PC-9 (cell line): Measurements from ENCODE around the gene RBFOX1. TPM values are rescaled to one million over a fixed set of nuclear protein-coding genes. Genes with fewer than 3 reads are reported as not detected.

Experiments
- BruUV-seq: library from RNA; stranded (reverse); fragments of 400-500 nt; replicated peaks from 2 replicates; lab custom pipeline; 2021; lab: Mats Ljungman, UMichigan
- CTCF ChIA-PET: fragments of 300-600 bp; sonication (Branson Sonifier 250); formaldehyde crosslinking; loops from one replicate; lab custom pipeline; 2022; ENCODE audit warnings: antibody characterized with exemption; lab: Charles Lee
- POLR2A ChIA-PET: fragments of 300-600 bp; sonication (Branson Sonifier 250); formaldehyde crosslinking; loops from one replicate; lab custom pipeline; 2022; ENCODE audit warnings: antibody characterized with exemption; ENCODE audit not compliant: unreplicated experiment; lab: Charles Lee
- DNase-seq, 2 experiments: peaks; one replicate each; pipeline versions ENCODE4 v3.0.0 to v3.0.0-alpha.2; 2015 to 2022; ENCODE audit warnings: mixed read lengths in 1 of 2
- H2AFZ ChIP-seq: fragments of 200-600 bp; sonication (generic); 2 replicates; pipeline ENCODE4 v1.8.1; 2017; ENCODE audit warnings: antibody characterized with exemption
- H3F3A ChIP-seq: fragments of 200-600 bp; sonication (generic); 2 replicates; pipeline ENCODE4 v1.8.1; 2017; ENCODE audit warnings: antibody characterized with exemption, mild to moderate bottlenecking, low read depth; ENCODE audit not compliant: insufficient read depth
- H3K27ac ChIP-seq: fragments of 200-600 bp; sonication (generic); 2 replicates; pipeline ENCODE4 v1.6.1; 2016; ENCODE audit warnings: mixed run types
- H3K27me3 ChIP-seq: fragments of 200-600 bp; sonication (generic); 2 replicates; pipeline ENCODE4 v1.6.1; 2016; ENCODE audit warnings: low read depth, mixed run types; ENCODE audit not compliant: insufficient read depth
- H3K36me3 ChIP-seq: fragments of 200-600 bp; sonication (generic); 2 replicates; pipeline ENCODE4 v1.6.1; 2016; ENCODE audit warnings: low read depth, mixed run types
- H3K4me1 ChIP-seq: fragments of 200-600 bp; sonication (generic); replicated peaks from 2 replicates; pipeline ENCODE4 v1.6.1; 2016; ENCODE audit warnings: mixed run types; ENCODE audit not compliant: insufficient read depth
- H3K4me2 ChIP-seq: fragments of 200-600 bp; sonication (generic); 2 replicates; pipeline ENCODE4 v1.6.1; 2017; ENCODE audit warnings: mixed run types
- H3K4me3 ChIP-seq: fragments of 200-600 bp; sonication (generic); 2 replicates; pipeline ENCODE4 v1.6.1; 2016; ENCODE audit warnings: mixed run types
- H3K79me2 ChIP-seq: fragments of 200-600 bp; sonication (generic); 2 replicates; pipeline ENCODE4 v1.6.1; 2017; ENCODE audit warnings: low read depth, mixed run types
- H3K9me2 ChIP-seq: fragments of 200-600 bp; sonication (generic); 2 replicates; pipeline ENCODE4 v1.8.1; 2017; ENCODE audit warnings: mild to moderate bottlenecking; ENCODE audit not compliant: insufficient read depth
- H3K9me3 ChIP-seq: fragments of 200-600 bp; sonication (generic); 2 replicates; pipeline ENCODE4 v1.8.1; 2016; ENCODE audit warnings: low read depth; ENCODE audit not compliant: insufficient read depth
- H4K20me1 ChIP-seq: fragments of 200-600 bp; sonication (generic); 2 replicates; pipeline ENCODE4 v1.8.1; 2017; ENCODE audit not compliant: insufficient read depth
- EZH2 ChIP-seq: fragments of 200-600 bp; sonication (generic); IDR thresholded peaks from 2 replicates; pipeline ENCODE4 v1.8.0; 2017; ENCODE audit warnings: antibody characterized with exemption, low read depth
- intact Hi-C: fragments of 100-400 bp; cut with micrococcal nuclease; formaldehyde crosslinking; loops from one replicate; pipeline ENCODE4 v1.10.0; 2022; ENCODE audit not compliant: unreplicated experiment
- total RNA-seq: library from RNA; stranded (reverse); gene quantifications from 2 replicates; pipeline ENCODE4 v1.2.3, GENCODE V29; 2021
- TF ChIP-seq, protein P1 (sequence below): fragments of 200-600 bp; sonication (generic); conservative IDR thresholded peaks from 2 replicates; pipeline ENCODE4 v1.6.1; 2017; ENCODE audit warnings: mixed run types, antibody characterized with exemption, mild to moderate bottlenecking, moderate library complexity

Gene RBFOX1
- total RNA-seq, 1 experiment from 2014 or later = not detected

DNA sequence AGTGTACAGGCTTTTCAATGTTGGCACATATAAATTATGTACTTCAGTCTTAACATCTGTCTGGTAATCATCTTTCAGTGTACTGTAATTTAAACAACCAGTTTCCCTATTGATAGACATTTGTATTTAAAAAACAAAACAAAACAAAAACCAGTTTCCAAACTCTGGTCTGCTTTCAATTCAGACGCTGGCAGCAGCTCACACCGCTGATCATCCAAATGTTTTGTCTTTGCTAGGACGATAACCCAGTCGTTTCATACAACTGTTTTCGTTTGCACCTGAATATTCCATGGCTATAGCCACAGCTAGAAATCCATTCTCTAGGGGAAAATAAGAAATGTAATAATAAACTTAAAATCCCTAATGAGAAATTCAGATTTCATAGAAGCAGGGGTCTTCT is 47.8 kb downstream of the RBFOX1 start:
- TF ChIP-seq EZH2 = no peak
- TF ChIP-seq, protein P1, sequence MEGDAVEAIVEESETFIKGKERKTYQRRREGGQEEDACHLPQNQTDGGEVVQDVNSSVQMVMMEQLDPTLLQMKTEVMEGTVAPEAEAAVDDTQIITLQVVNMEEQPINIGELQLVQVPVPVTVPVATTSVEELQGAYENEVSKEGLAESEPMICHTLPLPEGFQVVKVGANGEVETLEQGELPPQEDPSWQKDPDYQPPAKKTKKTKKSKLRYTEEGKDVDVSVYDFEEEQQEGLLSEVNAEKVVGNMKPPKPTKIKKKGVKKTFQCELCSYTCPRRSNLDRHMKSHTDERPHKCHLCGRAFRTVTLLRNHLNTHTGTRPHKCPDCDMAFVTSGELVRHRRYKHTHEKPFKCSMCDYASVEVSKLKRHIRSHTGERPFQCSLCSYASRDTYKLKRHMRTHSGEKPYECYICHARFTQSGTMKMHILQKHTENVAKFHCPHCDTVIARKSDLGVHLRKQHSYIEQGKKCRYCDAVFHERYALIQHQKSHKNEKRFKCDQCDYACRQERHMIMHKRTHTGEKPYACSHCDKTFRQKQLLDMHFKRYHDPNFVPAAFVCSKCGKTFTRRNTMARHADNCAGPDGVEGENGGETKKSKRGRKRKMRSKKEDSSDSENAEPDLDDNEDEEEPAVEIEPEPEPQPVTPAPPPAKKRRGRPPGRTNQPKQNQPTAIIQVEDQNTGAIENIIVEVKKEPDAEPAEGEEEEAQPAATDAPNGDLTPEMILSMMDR = no peak
- H3K36me3 ChIP-seq = no peaks in the 10 kb centered on the region
- no peaks in the 10 kb centered on the region for H3K79me2 ChIP-seq
- no TSS peak for BruUV-seq
- ChIA-PET CTCF (no interaction called here), POLR2A (no interaction called here)
- no peaks in the 10 kb centered on the region for H4K20me1 ChIP-seq
- no peak overlapping the region for H3K4me3 ChIP-seq
- H3K27me3 ChIP-seq = no peaks in the 10 kb centered on the region
- H3K9me3 ChIP-seq = no peaks in the 10 kb centered on the region
- intact Hi-C loops = no loop called here
- H3K4me1 ChIP-seq = no peaks in the 10 kb centered on the region
- H3K27ac ChIP-seq = no peak overlapping the region
- DNase-seq = no peak
- H3F3A ChIP-seq = no peaks in the 10 kb centered on the region
- no peaks in the 10 kb centered on the region for H3K9me2 ChIP-seq
- H3K4me2 ChIP-seq = no peak overlapping the region
- no peak overlapping the region for H2AFZ ChIP-seq

DNA sequence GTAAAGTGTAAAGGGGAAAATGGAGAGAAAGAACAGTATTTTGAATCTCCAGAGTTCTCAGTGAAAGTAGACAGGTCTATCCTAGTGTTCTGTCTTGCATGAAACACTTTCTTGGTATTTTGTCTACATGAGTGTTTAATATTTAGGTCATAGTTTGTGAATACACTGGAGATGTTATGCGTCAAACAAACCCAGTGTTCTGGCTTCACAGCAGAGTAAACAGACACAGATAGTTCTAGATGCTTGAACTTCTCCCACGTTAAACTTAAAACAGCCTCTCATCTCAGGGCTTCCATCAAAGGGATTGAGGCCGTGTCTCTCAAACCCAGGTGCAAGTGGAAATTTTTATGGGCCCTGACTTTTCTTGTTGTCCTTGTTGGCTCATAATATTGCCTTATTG is 48.3 kb downstream of the RBFOX1 start:
- intact Hi-C loops = no loop called here
- no peaks in the 10 kb centered on the region for H3K36me3 ChIP-seq
- H3K4me1 ChIP-seq = no peaks in the 10 kb centered on the region
- no peak overlapping the region for H3K4me3 ChIP-seq
- H4K20me1 ChIP-seq = no peaks in the 10 kb centered on the region
- TF ChIP-seq, protein P1 = no peak
- TF ChIP-seq EZH2 = no peak
- CTCF ChIA-PET = no interaction called here
- H3F3A ChIP-seq = no peaks in the 10 kb centered on the region
- no peaks in the 10 kb centered on the region for H3K9me2 ChIP-seq
- no peak overlapping the region for H3K27ac ChIP-seq
- H2AFZ ChIP-seq = no peak overlapping the region
- no peak overlapping the region for H3K4me2 ChIP-seq
- no TSS peak for BruUV-seq
- DNase-seq = no peak
- no peaks in the 10 kb centered on the region for H3K79me2 ChIP-seq
- H3K27me3 ChIP-seq = no peaks in the 10 kb centered on the region
- POLR2A ChIA-PET = no interaction called here
- H3K9me3 ChIP-seq = no peaks in the 10 kb centered on the region

DNA sequence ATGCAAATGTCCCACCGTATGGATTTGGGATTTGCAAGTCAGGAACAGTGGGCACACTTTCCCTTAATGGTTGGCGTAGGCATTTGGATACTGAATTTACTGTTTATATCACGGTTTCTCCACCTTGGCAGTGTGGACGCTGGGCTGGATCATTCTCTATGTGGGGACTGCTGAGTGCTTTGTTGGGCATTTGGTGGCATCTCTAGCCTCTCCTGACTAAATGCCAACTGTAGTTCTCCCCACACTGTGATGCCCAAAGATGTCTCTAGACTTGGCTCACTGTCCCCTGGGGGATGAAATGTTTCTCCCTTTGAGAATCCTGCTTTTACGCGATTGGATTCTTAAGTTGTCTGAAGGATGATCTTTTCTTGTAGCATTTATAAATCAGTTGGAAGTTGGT is 49.0 kb downstream of the RBFOX1 start:
- H3K27ac ChIP-seq = no peak overlapping the region
- H3K27me3 ChIP-seq = no peaks in the 10 kb centered on the region
- H3K9me2 ChIP-seq = no peaks in the 10 kb centered on the region
- no TSS peak for BruUV-seq
- CTCF ChIA-PET = no interaction called here
- no peaks in the 10 kb centered on the region for H3K36me3 ChIP-seq
- H4K20me1 ChIP-seq = no peaks in the 10 kb centered on the region
- no peak for DNase-seq
- no peaks in the 10 kb centered on the region for H3F3A ChIP-seq
- no peak overlapping the region for H3K4me3 ChIP-seq
- no peak overlapping the region for H2AFZ ChIP-seq
- no peaks in the 10 kb centered on the region for H3K79me2 ChIP-seq
- no peak overlapping the region for H3K4me2 ChIP-seq
- POLR2A ChIA-PET = no interaction called here
- intact Hi-C loops = no loop called here
- H3K9me3 ChIP-seq = no peaks in the 10 kb centered on the region
- TF ChIP-seq, protein P1 = no peak
- TF ChIP-seq EZH2 = no peak
- no peaks in the 10 kb centered on the region for H3K4me1 ChIP-seq
